ENCODE results near the gene UNC45A. TPM values are rescaled to one million over a fixed set of nuclear protein-coding genes. Genes with fewer than 3 reads are reported as not detected.

UNC45A gene
- total and polyA plus RNA-seq, 2 experiments from 2014 or later: 58.6 to 75.8 TPM

GRCh38 chr15:90916461-90916860 lies 18.6 kb upstream of the UNC45A start:
- Histone ChIP-seq H3K9me3 (ENCODE audit: low read depth) (no peaks in the 10 kb centered on the region), H3K79me2 (ENCODE audit: insufficient read depth) (no peaks in the 10 kb centered on the region), H3K9me2 (ENCODE audit: insufficient read depth) (no peaks in the 10 kb centered on the region), H3K9ac (no peak overlapping the region), H3K36me3 (ENCODE audit: low read depth) (no peaks in the 10 kb centered on the region), H3K4me3 (no peak overlapping the region), H3K4me2 (ENCODE audit: unreplicated experiment) (no peak overlapping the region), H3K27ac (no peak overlapping the region), H4K20me1 (ENCODE audit: insufficient read depth) (no peaks in the 10 kb centered on the region), H3F3A (ENCODE audit: insufficient read depth) (no peaks in the 10 kb centered on the region), H2AFZ (no peak overlapping the region), H3K27me3 (replicated peaks; ENCODE audit: insufficient read depth) (no peaks in the 10 kb centered on the region), H3K4me1 (ENCODE audit: insufficient read depth) (no peaks in the 10 kb centered on the region)
- TF ChIP-seq EZH2phosphoT487 (IDR thresholded peaks at IDR 0.05; ENCODE audit: insufficient read depth, low read depth) (no peak), EZH2 (IDR thresholded peaks at IDR 0.05; ENCODE audit: insufficient read depth, poor library complexity, severe bottlenecking) (no peak)
- no peak for DNase-seq
- in situ Hi-C loops (cut with MboI): no loop called here
- 90 to 94% methylated on average over 11 of the region's 11 CpGs for WGBS, 2 experiments (ENCODE audit: low coverage in 1 of 2, low lambda C conversion rate in 2 of 2, missing lambda C conversion rate in 2 of 2)

- WGBS, 2 experiments (ENCODE audit: low coverage in 1 of 2, low lambda C conversion rate in 2 of 2, missing lambda C conversion rate in 2 of 2): 90 to 93% methylated on average over 12 of the region's 12 CpGs
- no peaks in the 10 kb centered on the region for H3K27me3 ChIP-seq (replicated peaks; ENCODE audit: insufficient read depth)
- no peaks in the 10 kb centered on the region for H3F3A ChIP-seq (ENCODE audit: insufficient read depth)
- no peak for TF ChIP-seq EZH2phosphoT487 (IDR thresholded peaks at IDR 0.05; ENCODE audit: insufficient read depth, low read depth)
- TF ChIP-seq EZH2 (IDR thresholded peaks at IDR 0.05; ENCODE audit: insufficient read depth, poor library complexity, severe bottlenecking): no peak
- no peak for DNase-seq
- H3K4me1 ChIP-seq (ENCODE audit: insufficient read depth): no peaks in the 10 kb centered on the region
- no peak overlapping the region for H3K9ac ChIP-seq
- in situ Hi-C loops (cut with MboI): no loop called here
- H3K36me3 ChIP-seq (ENCODE audit: low read depth): no peaks in the 10 kb centered on the region
- H3K4me3 ChIP-seq: no peak overlapping the region
- no peak overlapping the region for H3K27ac ChIP-seq
- no peaks in the 10 kb centered on the region for H4K20me1 ChIP-seq (ENCODE audit: insufficient read depth)
- H3K9me3 ChIP-seq (ENCODE audit: low read depth): no peaks in the 10 kb centered on the region
- H3K9me2 ChIP-seq (ENCODE audit: insufficient read depth): no peaks in the 10 kb centered on the region
- no peak overlapping the region for H3K4me2 ChIP-seq (ENCODE audit: unreplicated experiment)
- no peaks in the 10 kb centered on the region for H3K79me2 ChIP-seq (ENCODE audit: insufficient read depth)
- no peak overlapping the region for H2AFZ ChIP-seq
These were observed 17.5 kb upstream of the UNC45A start for GRCh38 chr15:90917569-90917968.

DNA sequence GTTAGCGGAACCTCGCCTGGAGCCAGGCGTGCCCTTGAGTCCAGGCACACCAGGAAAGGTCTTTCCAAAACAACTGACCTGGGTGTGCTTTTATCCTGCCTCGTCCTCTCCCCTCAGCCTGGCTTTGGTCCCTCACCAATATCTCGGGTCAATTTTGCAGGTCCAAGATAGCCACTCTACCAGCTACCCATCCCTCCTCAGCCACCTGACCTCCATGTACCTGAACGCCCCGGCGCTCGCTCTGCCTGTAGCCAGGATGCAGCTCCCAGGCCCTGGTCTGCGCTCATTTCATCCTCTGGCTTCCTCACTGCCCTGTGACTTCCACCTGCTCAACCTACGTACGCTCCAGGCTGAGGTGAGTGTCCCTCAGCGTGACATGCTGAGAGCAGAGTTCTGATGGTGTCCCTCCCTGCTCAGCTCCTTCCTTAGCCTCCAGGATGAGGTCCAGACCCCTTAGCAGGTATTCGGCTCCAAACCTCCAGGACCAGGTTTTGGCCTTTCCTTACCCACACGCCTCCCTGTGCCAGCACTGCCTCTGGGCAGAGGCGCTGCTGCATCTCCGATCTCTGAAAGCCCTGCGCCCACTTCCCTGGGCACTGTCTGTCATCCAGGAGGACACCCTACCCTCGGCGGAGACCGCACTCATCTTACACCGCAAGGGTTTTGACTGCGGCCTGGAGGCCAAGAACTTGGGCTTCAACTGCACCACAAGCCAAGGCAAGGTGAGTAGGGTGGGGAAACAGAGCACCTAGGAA lies 16.9 kb upstream of the UNC45A start:
- no peak for TF ChIP-seq EZH2 (IDR thresholded peaks at IDR 0.05; ENCODE audit: insufficient read depth, poor library complexity, severe bottlenecking)
- no peak for TF ChIP-seq EZH2phosphoT487 (IDR thresholded peaks at IDR 0.05; ENCODE audit: insufficient read depth, low read depth)
- in situ Hi-C loops (cut with MboI): no loop called here
- H3K9me3 ChIP-seq (ENCODE audit: low read depth): no peaks in the 10 kb centered on the region
- no peaks in the 10 kb centered on the region for H4K20me1 ChIP-seq (ENCODE audit: insufficient read depth)
- no peaks in the 10 kb centered on the region for H3K79me2 ChIP-seq (ENCODE audit: insufficient read depth)
- H3K9me2 ChIP-seq (ENCODE audit: insufficient read depth): no peaks in the 10 kb centered on the region
- H3K9ac ChIP-seq: no peak overlapping the region
- WGBS, 2 experiments (ENCODE audit: low coverage in 1 of 2, low lambda C conversion rate in 2 of 2, missing lambda C conversion rate in 2 of 2): 94 to 99% methylated on average over 23 of the region's 23 CpGs
- H2AFZ ChIP-seq: no peak overlapping the region
- no peaks in the 10 kb centered on the region for H3F3A ChIP-seq (ENCODE audit: insufficient read depth)
- no peak overlapping the region for H3K4me2 ChIP-seq (ENCODE audit: unreplicated experiment)
- H3K36me3 ChIP-seq (ENCODE audit: low read depth): no peaks in the 10 kb centered on the region
- no peaks in the 10 kb centered on the region for H3K4me1 ChIP-seq (ENCODE audit: insufficient read depth)
- no peaks in the 10 kb centered on the region for H3K27me3 ChIP-seq (replicated peaks; ENCODE audit: insufficient read depth)
- H3K4me3 ChIP-seq: no peak overlapping the region
- H3K27ac ChIP-seq: no peak overlapping the region
- DNase-seq: no peak

DNA sequence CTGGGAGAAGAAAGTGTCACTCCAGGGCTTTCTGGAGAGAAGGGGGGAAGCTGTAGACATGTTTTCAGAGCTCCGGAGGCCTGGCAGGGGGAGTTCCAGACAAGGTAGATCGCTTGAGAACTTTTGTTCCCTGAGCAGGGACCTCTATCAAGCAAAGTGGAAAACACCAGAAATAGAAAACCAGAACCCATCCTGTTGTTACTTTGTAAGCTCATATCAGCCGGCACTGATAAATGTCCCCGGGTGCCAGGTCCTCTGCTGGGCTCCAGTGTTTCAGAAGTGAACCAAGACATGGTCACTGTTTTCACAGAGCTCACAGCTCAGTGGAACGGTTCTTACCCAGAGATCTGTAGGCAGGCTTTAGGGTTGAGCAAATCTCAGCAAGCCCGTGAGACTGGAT lies 16.2 kb upstream of the UNC45A start:
- Histone ChIP-seq H3K9me3 (ENCODE audit: low read depth) (no peaks in the 10 kb centered on the region), H3K9ac (no peak overlapping the region), H3K27me3 (replicated peaks; ENCODE audit: insufficient read depth) (no peaks in the 10 kb centered on the region), H3K36me3 (ENCODE audit: low read depth) (no peaks in the 10 kb centered on the region), H3K9me2 (ENCODE audit: insufficient read depth) (no peaks in the 10 kb centered on the region), H3F3A (ENCODE audit: insufficient read depth) (no peaks in the 10 kb centered on the region), H3K4me1 (ENCODE audit: insufficient read depth) (no peaks in the 10 kb centered on the region), H3K27ac (no peak overlapping the region), H3K4me3 (no peak overlapping the region), H2AFZ (no peak overlapping the region), H3K4me2 (ENCODE audit: unreplicated experiment) (no peak overlapping the region), H4K20me1 (ENCODE audit: insufficient read depth) (no peaks in the 10 kb centered on the region), H3K79me2 (ENCODE audit: insufficient read depth) (no peaks in the 10 kb centered on the region)
- in situ Hi-C loops (cut with MboI): no loop called here
- 92 to 97% methylated on average over 6 of the region's 6 CpGs for WGBS, 2 experiments (ENCODE audit: low coverage in 1 of 2, low lambda C conversion rate in 2 of 2, missing lambda C conversion rate in 2 of 2)
- TF ChIP-seq EZH2 (IDR thresholded peaks at IDR 0.05; ENCODE audit: insufficient read depth, poor library complexity, severe bottlenecking) (no peak), EZH2phosphoT487 (IDR thresholded peaks at IDR 0.05; ENCODE audit: insufficient read depth, low read depth) (no peak)
- DNase-seq: no peak
